K562 (cell line): Measurements from ENCODE around the gene RPS19BP1. TPM values are rescaled to one million over a fixed set of nuclear protein-coding genes. Genes with fewer than 3 reads are reported as not detected.

Experiments
- ATF7 ChIP-seq: fragments of 450-650 bp; IDR thresholded peaks from 2 replicates; pipeline ENCODE4 v1.7.1; 2014; ENCODE audit warnings: mild to moderate bottlenecking, moderate library complexity
- CREB1 ChIP-seq, 2 experiments: sonication (generic) in 1 of 2; formaldehyde crosslinking in 1 of 2; IDR thresholded peaks; 2 replicates each; pipeline versions ENCODE4 v1.6.1 to v1.8.0; 2012 to 2022; ENCODE audit warnings: inconsistent platforms in 1 of 2, mild to moderate bottlenecking in 1 of 2, missing genetic modification reagents in 1 of 2, moderate library complexity in 1 of 2
- ESRRB ChIP-seq: fragments of 250-450 bp; sonication (Bioruptor Pico); IDR thresholded peaks from 2 replicates; pipeline ENCODE4 v1.5.0; 2020; ENCODE audit warnings: mild to moderate bottlenecking, moderate library complexity, borderline replicate concordance
- HDAC6 ChIP-seq: IDR thresholded peaks from 2 replicates; pipeline ENCODE4 v1.6.1; 2012; ENCODE audit warnings: low read depth, mild to moderate bottlenecking, control low read depth, inconsistent platforms, low read length, moderate library complexity
- MIER1 ChIP-seq: fragments of 450-650 bp; IDR thresholded peaks from 2 replicates; pipeline ENCODE4 v1.6.1; 2016; ENCODE audit warnings: antibody characterized with exemption, mild to moderate bottlenecking, low read depth
- MXI1 ChIP-seq: IDR thresholded peaks from 2 replicates; pipeline ENCODE4 v1.6.1; 2011; ENCODE audit warnings: low read depth, mild to moderate bottlenecking, improper control_type of control experiment, low read length
- NELFE ChIP-seq: IDR thresholded peaks from 2 replicates; pipeline ENCODE4 v1.6.1; 2011; ENCODE audit warnings: mild to moderate bottlenecking; ENCODE audit not compliant: insufficient read depth, insufficient read length
- NFXL1 ChIP-seq: fragments of 450-650 bp; formaldehyde crosslinking; IDR thresholded peaks from 2 replicates; pipeline ENCODE4 v1.4.0; 2021; ENCODE audit warnings: mild to moderate bottlenecking
- OTX1 ChIP-seq: fragments of 450-650 bp; formaldehyde crosslinking; IDR thresholded peaks from 2 replicates; pipeline ENCODE4 v1.4.0; 2022; ENCODE audit warnings: mild to moderate bottlenecking
- PTTG1 ChIP-seq: fragments of 450-650 bp; IDR thresholded peaks from 2 replicates; pipeline ENCODE4 v1.6.1; 2016; ENCODE audit warnings: low read depth, mild to moderate bottlenecking, missing genetic modification characterization, missing compliant biosample characterization
- SMARCC2 ChIP-seq: fragments of 450-650 bp; IDR thresholded peaks from 2 replicates; pipeline ENCODE4 v1.6.1; 2017; ENCODE audit warnings: antibody characterized with exemption, moderate library complexity, mild to moderate bottlenecking, low read depth
- SRSF1 ChIP-seq: fragments of 200-400 bp; formaldehyde crosslinking; IDR thresholded peaks from 2 replicates; pipeline ENCODE4 v1.6.1; 2017; ENCODE audit warnings: mild to moderate bottlenecking, low read depth, low read length, moderate library complexity
- SRSF3 ChIP-seq: fragments of 200-400 bp; formaldehyde crosslinking; IDR thresholded peaks from 2 replicates; pipeline ENCODE4 v1.6.1; 2016; ENCODE audit warnings: mild to moderate bottlenecking, low read length, moderate library complexity; ENCODE audit not compliant: insufficient read depth
- TARDBP ChIP-seq: fragments of 450-650 bp; IDR thresholded peaks from 2 replicates; pipeline ENCODE4 v1.6.1; 2016
- TEAD4 ChIP-seq, 2 experiments: sonication (generic) in 1 of 2; formaldehyde crosslinking in 1 of 2; IDR thresholded peaks; 2 replicates each; pipeline versions ENCODE4 v1.6.1 to v1.8.0; 2012 to 2022; ENCODE audit warnings: borderline replicate concordance in 1 of 2, inconsistent platforms in 1 of 2, low read length in 1 of 2, mild to moderate bottlenecking in 1 of 2, missing genetic modification reagents in 1 of 2
- TFAP4 ChIP-seq: sonication (generic); formaldehyde crosslinking; IDR thresholded peaks from 2 replicates; pipeline ENCODE4 v1.8.0; 2022; ENCODE audit warnings: missing genetic modification reagents, mild to moderate bottlenecking, moderate library complexity, borderline replicate concordance
- TSC22D4 ChIP-seq: fragments of 450-650 bp; IDR thresholded peaks from 2 replicates; pipeline ENCODE4 v1.6.1; 2016; ENCODE audit warnings: missing genetic modification characterization, missing biosample characterization, control low read depth
- ZNF134 ChIP-seq: fragments of 250-450 bp; sonication (Bioruptor Pico); conservative IDR thresholded peaks from 2 replicates; pipeline ENCODE4 v1.4.0; 2020
- polyA plus RNA-seq, 8 experiments: library from polyadenylated mRNA; depleted of rRNA in 4 of 8; stranded (reverse) in 5 of 8; unstranded in 3 of 8; fragments of >200 nt; fragmentation: Nextera tagmentation in 2 of 8; fragmentation: Illumina TruSeq in 1 of 8; extraction: Ambion mirVana in 2 of 8; extraction: Trizol in 1 of 8; gene quantifications; 2 replicates each; pipeline versions ENCODE4 v1.2.1 to v1.2.3, GENCODE V29; 2011 to 2014; ENCODE audit warnings: inconsistent platforms in 1 of 8, missing spikeins in 1 of 8
- total RNA-seq, 7 experiments: library from RNA; depleted of rRNA in 6 of 7; stranded (reverse); fragments of >200 nt in 6 of 7; fragmentation: Illumina TruSeq in 2 of 7; extraction: Trizol in 2 of 7; gene quantifications; 2 replicates each; pipeline versions ENCODE4 v1.2.1 to v1.2.3, GENCODE V29; 2011 to 2021; ENCODE audit warnings: low replicate concordance in 1 of 7
- TF ChIP-seq, protein P1 (sequence below): fragments of 450-650 bp; conservative IDR thresholded peaks from 2 replicates; pipeline ENCODE4 v1.6.1; 2016; ENCODE audit warnings: missing genetic modification characterization, low read depth, mild to moderate bottlenecking, control low read depth, missing compliant biosample characterization
- TF ChIP-seq, protein P2 (sequence below): fragments of 250-450 bp; sonication (Bioruptor Pico); IDR thresholded peaks from 2 replicates; pipeline ENCODE4 v1.4.0; 2020; ENCODE audit warnings: mild to moderate bottlenecking, moderate library complexity, borderline replicate concordance

The RPS19BP1 gene
- total and polyA plus RNA-seq, 9 of the 15 experiments (the other 6 are each of a cell fraction or from before 2014, with no cell fraction given), result 3.0 to 223 (median 84.3) TPM

DNA sequence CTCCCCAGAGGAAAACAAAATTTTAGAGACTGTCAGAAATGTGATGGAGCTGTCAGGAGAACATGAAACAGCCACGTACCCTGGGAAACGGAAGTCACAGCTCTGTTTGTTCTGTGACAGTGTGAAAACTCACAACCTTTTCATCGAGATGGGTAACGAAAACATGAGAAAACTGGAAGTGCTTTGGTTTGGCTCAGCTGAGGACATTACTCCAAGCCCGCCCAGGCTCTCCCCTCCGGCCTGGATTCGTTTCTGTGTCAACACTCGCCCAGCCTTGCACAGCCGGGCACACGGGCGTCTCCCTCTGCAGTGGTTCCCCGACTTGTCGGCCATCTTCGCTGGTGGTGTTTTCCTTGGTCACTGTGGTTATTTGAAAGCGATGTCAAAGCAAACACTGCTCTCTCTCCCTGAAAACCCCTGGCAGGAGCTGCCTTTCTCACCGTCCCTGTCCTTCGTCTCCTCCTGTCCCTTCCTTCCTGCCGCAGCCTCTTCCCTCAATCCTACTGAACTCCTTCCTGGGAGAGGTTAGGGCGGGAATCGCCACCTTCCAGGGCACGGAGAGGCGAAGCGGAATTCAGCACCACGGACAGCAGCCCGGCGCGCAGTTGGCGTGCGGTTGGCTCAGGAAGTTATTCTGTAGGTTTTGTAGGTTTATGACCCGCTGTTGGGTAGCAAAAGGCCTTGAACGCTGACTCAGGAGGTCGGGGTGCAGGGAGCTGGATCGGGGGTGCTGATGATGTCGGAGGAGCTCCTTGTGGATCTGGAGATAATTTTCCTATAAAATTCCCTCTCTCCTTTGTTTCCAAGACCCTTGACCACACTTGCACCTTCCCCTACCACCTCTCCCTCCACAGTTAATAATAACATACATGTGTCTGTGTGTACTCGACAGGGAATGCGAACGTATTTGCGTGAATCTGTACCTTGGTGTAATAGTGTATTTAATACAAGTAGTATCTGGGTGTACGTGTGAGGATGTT lies 13.1 kb upstream of the RPS19BP1 start (continued):
- TF ChIP-seq, protein P1, sequence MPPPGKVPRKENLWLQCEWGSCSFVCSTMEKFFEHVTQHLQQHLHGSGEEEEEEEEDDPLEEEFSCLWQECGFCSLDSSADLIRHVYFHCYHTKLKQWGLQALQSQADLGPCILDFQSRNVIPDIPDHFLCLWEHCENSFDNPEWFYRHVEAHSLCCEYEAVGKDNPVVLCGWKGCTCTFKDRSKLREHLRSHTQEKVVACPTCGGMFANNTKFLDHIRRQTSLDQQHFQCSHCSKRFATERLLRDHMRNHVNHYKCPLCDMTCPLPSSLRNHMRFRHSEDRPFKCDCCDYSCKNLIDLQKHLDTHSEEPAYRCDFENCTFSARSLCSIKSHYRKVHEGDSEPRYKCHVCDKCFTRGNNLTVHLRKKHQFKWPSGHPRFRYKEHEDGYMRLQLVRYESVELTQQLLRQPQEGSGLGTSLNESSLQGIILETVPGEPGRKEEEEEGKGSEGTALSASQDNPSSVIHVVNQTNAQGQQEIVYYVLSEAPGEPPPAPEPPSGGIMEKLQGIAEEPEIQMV (tag), result no peak
- TF ChIP-seq MIER1 (peak; percentile 98), ZNF134 (no peak), SMARCC2 (no peak), TFAP4 (CRISPR knock-in tag) (peak; percentile 74), OTX1 (CRISPR knock-in tag) (no peak), HDAC6 (no peak), NFXL1 (CRISPR knock-in tag) (no peak), NELFE (no peak), MXI1 (no peak), ATF7 (no peak), PTTG1 (tag) (no peak), ESRRB (CRISPR knock-in tag) (no peak), CREB1 (IDR thresholded peaks at IDR 0.05) (no peak), CREB1 (CRISPR knock-in tag; IDR thresholded peaks at IDR 0.05) (peak; percentile 41; the same call in 1 of the 2 replicates), SRSF3 (no peak), SRSF1 (no peak), TEAD4 (IDR thresholded peaks at IDR 0.05; ENCODE audit: low read length) (no peak), TEAD4 (CRISPR knock-in tag; IDR thresholded peaks at IDR 0.05; ENCODE audit: borderline replicate concordance) (no peak), TARDBP (no peak), TSC22D4 (no peak)
- TF ChIP-seq, protein P2, sequence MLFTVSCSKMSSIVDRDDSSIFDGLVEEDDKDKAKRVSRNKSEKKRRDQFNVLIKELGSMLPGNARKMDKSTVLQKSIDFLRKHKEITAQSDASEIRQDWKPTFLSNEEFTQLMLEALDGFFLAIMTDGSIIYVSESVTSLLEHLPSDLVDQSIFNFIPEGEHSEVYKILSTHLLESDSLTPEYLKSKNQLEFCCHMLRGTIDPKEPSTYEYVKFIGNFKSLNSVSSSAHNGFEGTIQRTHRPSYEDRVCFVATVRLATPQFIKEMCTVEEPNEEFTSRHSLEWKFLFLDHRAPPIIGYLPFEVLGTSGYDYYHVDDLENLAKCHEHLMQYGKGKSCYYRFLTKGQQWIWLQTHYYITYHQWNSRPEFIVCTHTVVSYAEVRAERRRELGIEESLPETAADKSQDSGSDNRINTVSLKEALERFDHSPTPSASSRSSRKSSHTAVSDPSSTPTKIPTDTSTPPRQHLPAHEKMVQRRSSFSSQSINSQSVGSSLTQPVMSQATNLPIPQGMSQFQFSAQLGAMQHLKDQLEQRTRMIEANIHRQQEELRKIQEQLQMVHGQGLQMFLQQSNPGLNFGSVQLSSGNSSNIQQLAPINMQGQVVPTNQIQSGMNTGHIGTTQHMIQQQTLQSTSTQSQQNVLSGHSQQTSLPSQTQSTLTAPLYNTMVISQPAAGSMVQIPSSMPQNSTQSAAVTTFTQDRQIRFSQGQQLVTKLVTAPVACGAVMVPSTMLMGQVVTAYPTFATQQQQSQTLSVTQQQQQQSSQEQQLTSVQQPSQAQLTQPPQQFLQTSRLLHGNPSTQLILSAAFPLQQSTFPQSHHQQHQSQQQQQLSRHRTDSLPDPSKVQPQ (CRISPR knock-in tag), result no peak
